Measurements from ENCODE around the gene ASB5.

- TF ChIP-seq CTCF (IDR thresholded peaks at IDR 0.05) (no peak), POLR2AphosphoS5 (IDR thresholded peaks at IDR 0.05) (no peak)
Measured at GRCh38 chr4:176286728-176287127, 17.7 kb upstream of the ASB5 start.
